AG09309 (cell line): ENCODE results near the gene PADI4.

Source experiments
- DNase-seq: peaks from one replicate; pipeline ENCODE4 v3.0.0-alpha.2; 2010; ENCODE audit warnings: low read depth
- H3K4me3 ChIP-seq: 2 replicates; pipeline ENCODE4 v1.5.1; 2011; ENCODE audit warnings: mild to moderate bottlenecking, low read depth, low read length, moderate library complexity; ENCODE audit not compliant: control insufficient read depth
- TF ChIP-seq, protein P1 (sequence below): IDR thresholded peaks from 2 replicates; pipeline ENCODE4 v1.5.1; 2011; ENCODE audit warnings: mild to moderate bottlenecking, low read depth, low read length, inconsistent platforms; ENCODE audit not compliant: insufficient read depth, control insufficient read depth; ENCODE audit errors: missing control alignments

The PADI4 gene

DNA sequence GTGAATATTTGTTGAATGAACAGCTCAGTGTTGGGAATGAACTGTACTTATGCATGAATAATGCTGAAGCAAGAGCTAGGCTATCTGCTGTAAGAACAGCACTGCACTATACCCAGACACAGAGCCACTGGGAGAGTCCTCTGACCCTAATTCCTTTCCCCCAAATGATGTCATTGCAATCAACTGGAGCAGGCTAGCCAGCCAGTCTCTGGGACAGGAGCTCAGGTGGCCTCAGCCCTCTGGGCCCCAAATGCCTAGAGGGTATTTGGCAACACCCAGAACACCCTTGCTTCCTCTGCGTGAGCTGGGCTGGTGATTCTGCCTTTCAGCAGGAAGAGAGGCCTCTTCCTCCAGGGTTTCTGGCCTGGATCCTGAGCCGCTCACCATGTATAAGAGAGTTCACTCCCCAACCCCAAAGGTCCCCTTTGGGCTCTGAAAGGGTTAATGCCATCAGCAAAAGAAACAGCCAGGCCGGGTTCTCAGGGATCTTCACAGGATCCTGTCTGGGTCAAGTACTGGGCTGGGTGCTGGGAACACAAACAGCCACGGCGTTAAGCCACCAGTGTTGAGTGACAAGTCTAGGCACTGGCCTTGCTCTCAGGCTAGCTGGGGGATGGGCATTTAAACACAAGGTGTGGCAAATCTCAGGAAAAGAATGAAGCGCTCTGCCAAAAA is 3.7 kb upstream of the PADI4 start:
- TF ChIP-seq, protein P1, sequence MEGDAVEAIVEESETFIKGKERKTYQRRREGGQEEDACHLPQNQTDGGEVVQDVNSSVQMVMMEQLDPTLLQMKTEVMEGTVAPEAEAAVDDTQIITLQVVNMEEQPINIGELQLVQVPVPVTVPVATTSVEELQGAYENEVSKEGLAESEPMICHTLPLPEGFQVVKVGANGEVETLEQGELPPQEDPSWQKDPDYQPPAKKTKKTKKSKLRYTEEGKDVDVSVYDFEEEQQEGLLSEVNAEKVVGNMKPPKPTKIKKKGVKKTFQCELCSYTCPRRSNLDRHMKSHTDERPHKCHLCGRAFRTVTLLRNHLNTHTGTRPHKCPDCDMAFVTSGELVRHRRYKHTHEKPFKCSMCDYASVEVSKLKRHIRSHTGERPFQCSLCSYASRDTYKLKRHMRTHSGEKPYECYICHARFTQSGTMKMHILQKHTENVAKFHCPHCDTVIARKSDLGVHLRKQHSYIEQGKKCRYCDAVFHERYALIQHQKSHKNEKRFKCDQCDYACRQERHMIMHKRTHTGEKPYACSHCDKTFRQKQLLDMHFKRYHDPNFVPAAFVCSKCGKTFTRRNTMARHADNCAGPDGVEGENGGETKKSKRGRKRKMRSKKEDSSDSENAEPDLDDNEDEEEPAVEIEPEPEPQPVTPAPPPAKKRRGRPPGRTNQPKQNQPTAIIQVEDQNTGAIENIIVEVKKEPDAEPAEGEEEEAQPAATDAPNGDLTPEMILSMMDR: no peak
- DNase-seq: no peak
- H3K4me3 ChIP-seq: no peak overlapping the region

GRCh38 chr1:17304826-17305175 is 3.2 kb upstream of the PADI4 start:
- no peak overlapping the region for H3K4me3 ChIP-seq
- DNase-seq: no peak
- TF ChIP-seq, protein P1: no peak

GRCh38 chr1:17305576-17306095 is 2.4 kb upstream of the PADI4 start:
- TF ChIP-seq, protein P1: no peak
- DNase-seq: no peak
- no peak overlapping the region for H3K4me3 ChIP-seq

GRCh38 chr1:17306407-17306806 is 1.6 kb upstream of the PADI4 start:
- no peak overlapping the region for H3K4me3 ChIP-seq
- TF ChIP-seq, protein P1: no peak
- no peak for DNase-seq

GRCh38 chr1:17306921-17307320 is 1.1 kb upstream of the PADI4 start:
- no peak overlapping the region for H3K4me3 ChIP-seq
- DNase-seq: no peak
- TF ChIP-seq, protein P1: no peak

GRCh38 chr1:17307329-17307728 is 668 bp upstream of the PADI4 start:
- no peak overlapping the region for H3K4me3 ChIP-seq
- no peak for DNase-seq
- TF ChIP-seq, protein P1: no peak

DNA sequence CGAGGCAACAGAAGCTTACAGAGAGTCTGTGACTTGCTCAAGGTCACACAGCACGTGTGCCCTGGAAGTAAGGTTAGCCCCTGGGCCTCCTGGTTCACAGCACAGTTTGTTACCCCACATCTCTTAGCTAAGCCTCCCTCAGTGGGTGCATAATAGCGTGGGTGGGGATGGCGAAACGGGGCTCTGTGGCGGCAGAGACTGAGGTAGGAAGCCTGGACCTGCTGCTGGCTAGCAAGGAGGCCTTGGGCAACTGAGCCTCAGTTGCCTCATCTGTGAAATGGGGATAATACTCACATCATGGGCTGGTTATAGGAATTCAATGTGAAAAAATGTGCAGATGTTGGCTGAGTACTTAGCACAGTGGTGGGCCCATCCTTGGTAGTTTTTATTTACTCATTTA is 596 bp downstream of the PADI4 start:
- no peak for DNase-seq
- TF ChIP-seq, protein P1: no peak
- no peak overlapping the region for H3K4me3 ChIP-seq
